Renal pelvis (tissue), 12 donors: ENCODE data around the gene CHST5. TPM values are rescaled to one million over a fixed set of nuclear protein-coding genes. Genes with fewer than 3 reads are reported as not detected.

Experiments
- DNase-seq: peaks from one replicate; pipeline ENCODE4 v3.0.0-alpha.2; 2013
- long read RNA-seq, 16 experiments: transcript quantifications; one replicate each; lab custom pipeline, GENCODE V29; 2026
- polyA plus RNA-seq, 3 donors: library from polyadenylated mRNA; unstranded; fragments of 120-200 nt; gene quantifications; one replicate each; pipeline ENCODE4 v1.2.1, GENCODE V29; 2013; ENCODE audit not compliant: insufficient read length in 3 of 3

The CHST5 gene
- 1 to 10 TPM in 2 of 3 donors, under 1 TPM in 1; 0.47 to 1.3 (median 1.3) TPM for polyA plus RNA-seq
- long read RNA-seq, donor 1: 0 reads
- long read RNA-seq, donor 2: 0 reads
- long read RNA-seq, donor 3: 0 reads
- long read RNA-seq, donor 4: 0 reads
- long read RNA-seq, donor 5: 0 reads
- long read RNA-seq, donor 6: 0 reads
- long read RNA-seq, donor 7: 0 reads
- long read RNA-seq, donor 8: 0 reads
- long read RNA-seq, donor 9, partial matches to known transcripts: 0 of 1 reads
- long read RNA-seq, donor 9, other reads (novel, unspliced or antisense): 0 of 1 reads
- long read RNA-seq, donor 10: 0 reads
- long read RNA-seq, donor 11, partial matches to known transcripts: 0 of 1 reads
- long read RNA-seq, donor 11, other reads (novel, unspliced or antisense): 0 of 1 reads
- long read RNA-seq, donor 12, partial matches to known transcripts: 0 of 2 reads
- long read RNA-seq, donor 12, other reads (novel, unspliced or antisense): 0 of 2 reads
- long read RNA-seq, donor 13: 0 reads
- long read RNA-seq, donor 14: 0 reads
- long read RNA-seq, donor 15: 0 reads
- long read RNA-seq, donor 16: 0 reads

DNA sequence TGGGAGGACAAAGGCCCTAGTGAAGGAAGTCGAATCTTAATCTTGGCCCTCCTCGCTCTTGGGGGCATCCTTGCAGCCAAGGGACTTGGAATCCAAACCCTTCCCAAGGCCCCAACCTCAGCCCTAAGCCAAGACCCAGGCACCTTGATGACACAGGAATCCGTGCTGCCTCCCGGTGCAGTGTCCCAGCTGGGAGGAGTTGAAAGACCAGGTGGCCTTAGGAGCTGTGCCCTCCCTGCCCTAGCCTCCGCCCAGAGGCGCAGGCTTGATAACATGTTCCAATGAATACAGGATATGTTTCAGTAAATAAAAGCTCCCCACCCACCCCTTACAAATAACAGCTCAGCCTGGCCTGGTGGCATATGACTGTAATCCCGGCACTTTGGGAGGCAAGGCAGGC, at the start of gene CHST5:
Gene CHST5 (minus strand): TSS at position 208 of the 400 bp plus-strand sequence. CDS start 5,724 bp downstream, outside the sequence.
- DNase-seq: no peak

- no peak for DNase-seq
Observed at GRCh38 chr16:75584108-75584507, 48.2 kb upstream of the CHST5 start.

DNA sequence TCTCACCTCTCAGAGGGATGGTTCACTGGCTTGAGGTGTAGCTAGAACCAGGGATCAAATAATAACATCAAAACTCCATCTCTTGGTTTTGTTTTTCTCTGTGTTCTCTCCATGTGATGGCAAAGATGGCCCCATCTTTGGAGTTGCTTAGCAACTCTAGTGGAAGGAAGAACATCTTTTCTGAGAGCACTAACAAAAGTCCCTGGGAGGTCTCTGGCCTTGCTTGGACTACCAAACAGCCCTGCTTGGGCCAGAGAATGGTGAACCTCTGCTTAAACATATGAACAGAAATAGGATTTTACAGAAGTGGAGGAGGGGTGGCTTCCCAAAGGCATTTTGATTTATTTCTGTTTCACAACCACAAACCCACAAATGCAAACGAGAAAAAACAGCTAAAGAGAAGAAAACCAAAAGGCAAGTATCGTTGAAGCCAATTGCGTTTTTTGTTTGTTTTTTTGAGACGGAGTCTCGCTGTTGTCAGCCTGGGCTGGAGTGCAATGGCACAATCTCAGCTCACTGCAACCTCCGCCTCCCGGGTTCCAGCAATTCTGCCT, 43.5 kb upstream of the CHST5 start:
- no peak for DNase-seq

DNA sequence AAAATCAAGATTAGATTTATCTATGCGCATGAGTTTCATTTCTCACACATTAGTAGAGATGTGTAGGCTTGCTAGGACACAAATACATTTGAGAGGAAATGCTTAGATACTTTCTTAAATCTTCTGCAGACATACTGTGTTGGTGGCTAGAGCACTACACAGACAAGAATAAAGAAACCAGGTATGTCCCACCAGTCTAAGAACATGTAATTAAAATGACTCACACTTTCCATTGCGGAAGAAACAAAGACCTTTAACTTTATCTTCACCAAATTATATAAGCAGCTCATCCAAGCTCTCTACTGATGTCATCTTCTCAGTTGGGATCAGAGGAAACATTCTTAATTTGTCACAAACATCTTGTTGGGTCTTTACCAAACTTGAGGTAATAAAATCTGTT, 42.8 kb upstream of the CHST5 start:
- DNase-seq: no peak

- DNase-seq: no peak
Observed at GRCh38 chr16:75578212-75578611, 42.3 kb upstream of the CHST5 start.

- no peak for DNase-seq
Observed at GRCh38 chr16:75576384-75576811, 40.5 kb upstream of the CHST5 start.

DNA sequence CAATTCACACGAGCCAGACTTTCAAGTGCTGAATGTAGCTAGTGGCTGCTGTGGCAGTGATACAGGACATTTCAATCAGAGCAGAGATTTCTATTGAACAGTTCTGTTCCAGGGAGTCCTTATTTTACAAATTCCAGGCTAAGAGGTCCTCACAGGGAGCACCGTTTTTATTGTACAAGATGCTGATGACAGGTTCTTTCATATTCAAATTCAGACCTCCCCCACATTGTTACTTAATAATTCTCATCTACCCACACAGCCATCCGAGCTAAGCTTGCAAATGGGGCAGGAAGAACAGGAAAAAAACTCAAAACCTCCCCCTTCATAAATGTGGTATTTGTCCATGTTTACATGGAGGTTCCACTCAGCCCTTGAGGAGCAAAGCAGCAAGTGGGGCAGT, 40.0 kb upstream of the CHST5 start:
- DNase-seq: no peak

DNA sequence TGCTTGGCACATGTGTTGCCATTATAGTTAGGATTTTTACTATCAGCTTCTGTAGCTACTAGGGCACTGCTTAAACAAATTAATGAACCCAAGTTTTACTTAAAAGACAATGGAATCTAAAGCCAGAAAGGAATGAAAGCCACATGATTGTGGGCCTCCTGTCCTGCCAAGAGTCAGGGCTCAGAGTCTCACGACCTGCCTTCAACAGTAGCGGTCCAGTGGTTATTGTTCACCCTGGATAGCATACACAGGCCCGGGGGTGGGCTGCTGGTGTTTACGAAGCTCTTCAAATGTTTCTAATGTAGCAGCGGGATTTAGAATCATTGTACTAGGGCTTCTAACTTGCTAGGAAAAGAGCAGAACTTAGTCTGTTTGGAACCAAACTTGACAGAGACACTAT, 38.0 kb upstream of the CHST5 start:
- no peak for DNase-seq

GRCh38 chr16:75572864-75573542, 37.1 kb upstream of the CHST5 start:
- no peak for DNase-seq

DNA sequence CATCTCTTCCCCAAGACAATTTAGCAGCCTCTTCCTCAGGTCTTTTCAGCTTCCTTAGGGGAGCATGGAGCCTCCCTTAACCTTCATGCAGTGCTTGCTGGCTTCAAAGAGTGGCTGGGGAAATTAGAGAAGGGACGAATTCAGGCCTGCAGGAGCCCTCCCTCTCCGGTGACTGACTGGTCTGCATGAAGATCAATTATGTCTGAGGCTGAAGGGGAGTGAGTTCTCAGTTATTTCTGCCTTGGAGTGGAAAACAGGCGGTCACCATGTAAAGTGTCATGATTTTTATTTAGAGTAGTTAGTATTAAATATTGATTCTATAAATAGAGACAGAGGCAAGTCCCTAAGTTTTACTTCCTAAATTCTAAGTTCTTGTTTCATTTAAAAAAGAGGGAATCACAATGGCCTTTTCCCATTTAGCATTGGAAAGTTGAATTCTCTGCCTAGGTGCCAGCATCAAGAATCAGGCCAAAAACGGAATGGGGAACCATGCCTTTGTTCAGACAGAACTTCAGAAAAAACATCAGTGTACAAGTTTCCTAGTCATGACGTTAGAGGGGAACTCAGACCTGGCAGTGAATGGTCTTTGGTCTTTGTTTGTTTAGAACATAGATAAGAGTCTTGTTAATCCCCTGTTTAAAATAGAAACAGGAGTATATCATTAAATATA, 34.6 kb upstream of the CHST5 start:
- DNase-seq: no peak

DNA sequence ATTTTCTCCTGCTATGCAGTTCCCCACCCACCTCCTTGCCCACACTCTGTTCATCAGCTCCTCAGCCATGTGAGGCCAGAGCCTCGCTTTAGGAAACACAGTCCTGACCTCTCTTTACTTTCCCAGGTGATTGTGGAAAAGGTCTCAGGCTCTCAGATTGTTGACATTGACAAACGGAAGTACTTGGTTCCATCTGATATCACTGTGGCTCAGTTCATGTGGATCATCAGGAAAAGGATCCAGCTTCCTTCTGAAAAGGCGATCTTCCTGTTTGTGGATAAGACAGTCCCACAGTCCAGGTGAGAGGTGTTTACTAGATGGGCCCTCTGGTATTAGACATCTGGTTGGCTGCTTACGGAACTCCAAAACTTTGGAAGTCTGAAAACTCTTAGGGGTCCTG, 32.0 kb upstream of the CHST5 start:
- DNase-seq: no peak

DNA sequence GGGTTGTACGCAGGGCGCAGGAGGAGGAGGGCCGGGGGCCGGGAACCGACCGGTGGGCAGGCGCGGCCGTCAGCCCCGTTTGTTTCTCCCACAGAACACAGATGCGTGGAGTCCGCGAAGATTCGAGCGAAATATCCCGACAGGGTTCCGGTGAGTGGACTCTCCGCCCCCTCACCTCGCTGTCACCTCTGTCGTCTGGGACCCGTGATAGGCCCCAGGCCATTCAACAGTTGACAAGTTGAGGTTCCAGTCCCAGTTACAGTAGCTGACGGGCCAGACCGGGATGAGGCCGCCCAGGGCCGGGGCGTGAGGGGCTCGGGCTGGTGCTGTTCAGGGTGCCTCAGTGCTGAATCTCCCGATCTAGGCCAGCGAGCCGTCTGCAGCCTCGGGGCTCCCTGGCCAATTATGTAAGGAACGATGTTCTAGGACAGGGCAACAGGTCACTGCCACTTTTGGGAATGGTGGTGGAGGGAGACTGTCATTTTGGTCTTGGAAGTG, 30.9 kb upstream of the CHST5 start:
- DNase-seq: no peak

DNA sequence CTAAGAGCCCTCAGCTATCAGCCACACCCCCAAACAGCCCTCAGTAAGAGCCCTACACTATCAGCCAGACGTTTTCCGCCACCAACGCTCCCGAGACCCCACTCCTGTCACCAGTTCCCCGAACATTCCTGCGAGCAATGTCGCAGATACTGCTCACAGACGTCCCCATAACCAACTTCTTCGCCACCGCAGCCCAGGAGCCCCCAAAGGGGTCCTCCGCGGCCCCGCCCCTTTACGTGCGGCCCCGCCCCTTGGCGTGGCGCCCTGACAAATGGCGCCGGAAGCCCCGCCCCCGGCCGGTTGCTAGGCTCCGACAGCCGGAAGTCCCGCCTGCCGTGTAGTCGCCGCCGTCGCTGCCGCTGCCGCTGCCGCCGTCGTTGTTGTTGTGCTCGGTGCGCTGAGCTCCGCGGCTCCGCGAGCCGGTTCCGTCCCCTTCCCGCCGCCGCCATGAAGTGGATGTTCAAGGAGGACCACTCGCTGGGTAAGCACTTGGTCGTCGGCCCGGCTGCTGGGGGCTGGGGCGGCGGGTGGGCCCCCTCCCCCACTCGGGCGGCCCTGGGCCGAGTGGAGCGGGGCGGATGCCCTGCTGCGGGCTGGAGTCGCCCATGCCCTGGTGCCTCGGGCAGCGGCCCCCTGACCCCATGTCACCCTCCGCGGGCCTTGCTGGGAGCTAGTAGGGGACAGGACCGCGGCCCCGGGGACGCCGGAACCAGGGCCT, 30.3 kb upstream of the CHST5 start, which contains the start of gene GABARAPL2:
Gene GABARAPL2 (plus strand): TSS at position 340 of the 718 bp plus-strand sequence. CDS start 108 bp downstream, at position 448.
- DNase-seq: peak; percentile 86

DNA sequence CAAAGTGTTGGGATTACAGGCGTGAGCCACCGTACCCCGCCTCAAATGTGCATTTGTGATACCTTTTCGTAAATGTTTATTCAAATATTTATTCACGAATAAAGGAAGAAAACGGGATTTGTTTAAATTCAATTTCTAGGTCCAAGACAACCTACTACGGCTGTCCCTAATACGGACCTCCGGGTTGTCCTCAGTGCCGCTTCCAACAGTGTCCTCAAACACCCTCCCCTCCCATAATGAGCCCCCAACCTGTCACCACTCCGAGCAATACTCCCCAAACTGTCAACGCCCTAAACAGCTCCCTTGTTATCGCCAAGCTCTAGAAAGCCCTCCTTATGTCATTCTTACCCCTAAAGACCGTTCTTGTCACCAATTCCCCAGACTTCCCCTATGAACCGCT, 29.7 kb upstream of the CHST5 start:
- DNase-seq: no peak

GRCh38 chr16:75559564-75560372, 23.9 kb upstream of the CHST5 start:
- no peak for DNase-seq

DNA sequence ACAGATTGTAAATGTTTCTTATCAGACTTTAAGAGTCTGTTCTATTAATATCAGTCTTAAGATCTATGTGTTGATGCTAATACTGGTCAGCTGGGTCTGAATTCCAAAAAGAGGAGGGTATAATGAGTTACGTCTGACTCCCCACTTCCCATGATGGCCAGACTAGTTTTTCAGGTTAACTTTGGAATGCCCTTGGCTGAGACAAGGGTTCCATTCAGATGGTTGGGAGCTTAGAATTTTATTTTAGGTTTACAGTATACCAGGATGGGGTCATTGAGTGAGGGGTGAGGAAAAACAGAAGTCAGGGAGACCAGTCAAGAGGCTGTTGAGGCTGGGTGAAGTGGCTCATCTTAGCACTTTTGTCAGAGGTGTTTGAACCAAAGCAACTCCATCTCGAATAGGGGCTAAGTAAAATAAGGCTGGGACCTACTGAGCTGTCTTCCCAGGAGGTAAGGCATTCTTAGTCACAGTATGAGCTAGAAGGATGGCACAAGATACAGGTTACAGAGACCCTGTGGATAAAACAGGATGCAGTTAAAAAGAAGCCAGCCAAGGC, 23.0 kb upstream of the CHST5 start:
- DNase-seq: no peak

DNA sequence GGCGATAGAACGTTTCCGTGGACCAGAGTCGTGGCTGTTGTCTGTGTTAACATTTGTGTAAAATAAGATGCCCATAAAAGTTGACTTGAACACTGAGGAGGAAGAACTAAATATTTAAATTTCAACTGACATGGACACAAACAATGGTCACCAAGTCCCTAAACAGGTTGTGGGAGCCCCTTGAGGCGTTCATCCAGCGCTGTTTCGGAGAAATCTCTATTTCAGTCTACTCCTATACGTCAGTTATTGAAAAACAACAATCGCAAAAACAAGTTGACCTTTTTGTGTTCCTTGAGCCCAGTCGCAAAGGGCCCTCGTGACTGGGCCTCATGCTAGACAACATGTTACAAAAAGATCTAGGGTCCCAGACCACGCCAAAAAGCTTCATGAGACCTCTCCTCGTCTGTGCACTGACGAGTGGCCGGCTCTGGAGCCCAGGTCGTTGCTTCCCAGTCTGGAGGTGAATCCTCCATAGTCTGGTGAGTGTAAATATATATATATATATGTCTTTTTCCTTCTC, 20.6 kb upstream of the CHST5 start:
- DNase-seq: no peak

- DNase-seq: peak; percentile 94
Observed at GRCh38 chr16:75555707-75556430, 20.0 kb upstream of the CHST5 start, which contains the start of gene TMEM231. Gene TMEM231 (minus strand): TSS chr16:75556252. CDS start chr16:75556209, 43 bp downstream.

DNA sequence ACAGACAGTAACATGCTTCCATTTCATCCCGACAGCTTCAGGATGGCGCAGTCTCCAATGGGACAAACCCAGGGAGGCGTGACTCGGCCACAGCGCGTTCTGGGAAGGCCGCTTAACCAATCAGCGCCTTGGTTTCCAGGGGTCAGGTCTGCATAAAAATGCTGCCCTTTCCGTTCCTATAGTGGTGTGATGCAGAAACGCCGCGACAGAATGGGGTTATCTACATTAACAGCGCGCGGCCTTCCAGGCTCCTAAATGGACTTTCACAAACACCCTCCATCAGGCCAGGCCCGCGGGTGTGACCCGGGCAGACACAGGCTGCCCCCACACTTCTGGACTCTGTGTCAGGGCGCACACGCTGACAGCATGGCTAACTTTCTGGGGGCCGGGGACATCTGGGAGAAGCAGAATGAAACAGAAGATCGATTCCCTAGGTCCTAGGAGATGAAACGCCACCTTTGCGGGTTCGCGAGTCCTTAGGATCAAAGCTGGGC, 19.4 kb upstream of the CHST5 start:
- peak; percentile 91 for DNase-seq
